Measurements from ENCODE around the gene TAS2R9.

DNA sequence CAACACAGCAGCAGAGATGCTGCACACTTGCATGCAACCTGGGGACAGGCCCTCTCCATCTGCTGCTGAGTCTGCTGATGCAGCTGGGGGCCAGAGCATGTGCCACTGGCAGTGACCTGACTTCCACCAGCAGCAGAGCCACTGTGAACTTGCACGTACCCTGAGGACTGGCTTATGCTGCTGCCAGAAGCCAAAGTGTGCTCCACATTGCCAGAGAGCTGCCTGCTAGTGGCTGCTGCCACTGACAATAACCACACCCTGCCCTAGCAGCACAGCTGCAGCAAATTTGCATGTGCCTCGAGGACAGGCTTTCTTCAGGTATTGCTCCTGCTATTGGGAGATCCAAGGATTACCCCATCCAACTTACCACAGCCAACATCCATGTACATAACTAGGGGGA, 43.8 kb upstream of the TAS2R9 start:
- TF ChIP-seq, protein P1, sequence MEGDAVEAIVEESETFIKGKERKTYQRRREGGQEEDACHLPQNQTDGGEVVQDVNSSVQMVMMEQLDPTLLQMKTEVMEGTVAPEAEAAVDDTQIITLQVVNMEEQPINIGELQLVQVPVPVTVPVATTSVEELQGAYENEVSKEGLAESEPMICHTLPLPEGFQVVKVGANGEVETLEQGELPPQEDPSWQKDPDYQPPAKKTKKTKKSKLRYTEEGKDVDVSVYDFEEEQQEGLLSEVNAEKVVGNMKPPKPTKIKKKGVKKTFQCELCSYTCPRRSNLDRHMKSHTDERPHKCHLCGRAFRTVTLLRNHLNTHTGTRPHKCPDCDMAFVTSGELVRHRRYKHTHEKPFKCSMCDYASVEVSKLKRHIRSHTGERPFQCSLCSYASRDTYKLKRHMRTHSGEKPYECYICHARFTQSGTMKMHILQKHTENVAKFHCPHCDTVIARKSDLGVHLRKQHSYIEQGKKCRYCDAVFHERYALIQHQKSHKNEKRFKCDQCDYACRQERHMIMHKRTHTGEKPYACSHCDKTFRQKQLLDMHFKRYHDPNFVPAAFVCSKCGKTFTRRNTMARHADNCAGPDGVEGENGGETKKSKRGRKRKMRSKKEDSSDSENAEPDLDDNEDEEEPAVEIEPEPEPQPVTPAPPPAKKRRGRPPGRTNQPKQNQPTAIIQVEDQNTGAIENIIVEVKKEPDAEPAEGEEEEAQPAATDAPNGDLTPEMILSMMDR (conservative IDR thresholded peaks at IDR 0.05; ENCODE audit: low read length): no peak
- TF ChIP-seq EZH2phosphoT487 (IDR thresholded peaks at IDR 0.05; ENCODE audit: borderline replicate concordance, low read depth, low read length): no peak

Data from OCI-LY7 (cell line).